AG04450 (cell line): ENCODE data around the gene ADH4. TPM values are rescaled to one million over a fixed set of nuclear protein-coding genes. Genes with fewer than 3 reads are reported as not detected.

Experiments
- CTCF ChIA-PET: fragments of 300-600, 350-600 bp; formaldehyde crosslinking; extraction: SDS; loops from one replicate; lab custom pipeline; 2022; ENCODE audit warnings: antibody characterized with exemption, inconsistent platforms; lab: Charles Lee
- POLR2A ChIA-PET: fragments of 350-600 bp; formaldehyde crosslinking; extraction: SDS; loops from one replicate; lab custom pipeline; 2021; ENCODE audit warnings: antibody characterized with exemption, inconsistent platforms; lab: Yijun Ruan, JAX
- DNase-seq: peaks from one replicate; pipeline ENCODE4 v3.0.0-alpha.2; 2011; ENCODE audit warnings: low read depth, low spot score
- H3K27ac ChIP-seq: one replicate; pipeline ENCODE4 v1.5.1; 2012; ENCODE audit warnings: low read depth, low read length, control low read depth
- H3K27me3 ChIP-seq: one replicate; pipeline ENCODE4 v1.6.0; 2012; ENCODE audit warnings: low read length; ENCODE audit not compliant: control insufficient read depth, insufficient read depth
- H3K4me3 ChIP-seq: 2 replicates; pipeline ENCODE4 v1.5.1; 2011; ENCODE audit warnings: mild to moderate bottlenecking, low read depth, low read length, control low read depth
- H3K9me3 ChIP-seq: 2 replicates; pipeline ENCODE4 v1.5.1; 2012; ENCODE audit warnings: low read length; ENCODE audit not compliant: control insufficient read depth, insufficient read depth
- CTCF ChIP-seq: IDR thresholded peaks from 2 replicates; pipeline ENCODE4 v1.5.1; 2011; ENCODE audit warnings: low read depth, low read length, control low read depth, inconsistent platforms
- polyA plus RNA-seq: library from polyadenylated mRNA; depleted of rRNA; stranded (reverse); fragments of >200 nt; gene quantifications from 2 replicates; pipeline ENCODE4 v1.2.3, GENCODE V29; 2011

The ADH4 gene
- polyA plus RNA-seq, 1 experiment, result not detected

- Histone ChIP-seq H3K9me3 (no peaks in the 10 kb centered on the region), H3K27me3 (no peaks in the 10 kb centered on the region), H3K27ac (no peak overlapping the region), H3K4me3 (no peak overlapping the region)
- no peak for DNase-seq
- no peak for TF ChIP-seq CTCF
- CTCF ChIA-PET, result interaction anchor here (0.7 to 1.1 kb wide), 3 partner anchors 23 to 481 kb away, joined by 3 read pairs; no protein-coding TSS in a partner anchor
- POLR2A ChIA-PET, result interaction anchor here (1.3 to 1.7 kb wide), 3 partner anchors 9 to 325 kb away, joined by 3 to 6 read pairs (median 5); partner anchors contain the start of gene ADH5
Observed at GRCh38 chr4:99078931-99079624, 65.0 kb downstream of the ADH4 start.

DNA sequence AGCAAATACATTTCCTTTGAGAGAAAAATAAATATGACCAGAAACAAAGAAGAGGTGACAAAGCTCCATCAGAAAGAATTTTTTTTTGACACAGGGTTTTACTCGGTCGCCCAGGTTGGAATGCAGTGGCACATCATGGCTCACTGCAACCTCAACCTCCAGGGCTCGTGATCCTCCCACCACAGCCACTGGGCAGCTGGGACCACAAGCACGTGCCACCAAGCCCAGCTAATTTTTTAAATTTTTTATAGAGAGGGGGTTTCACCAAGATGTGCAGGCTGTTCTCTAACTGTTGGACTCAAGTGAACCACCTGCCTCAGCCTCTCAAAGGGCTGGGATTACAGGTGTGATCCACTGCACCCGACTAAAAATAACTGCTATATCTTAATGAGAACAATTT lies 65.8 kb downstream of the ADH4 start:
- no peak overlapping the region for H3K27ac ChIP-seq
- no peak for DNase-seq
- no peak for TF ChIP-seq CTCF
- POLR2A ChIA-PET, result interaction anchor here (1.3 to 1.7 kb wide), 2 partner anchors 9 to 326 kb away, joined by 3 to 6 read pairs; no protein-coding TSS in a partner anchor
- no peaks in the 10 kb centered on the region for H3K27me3 ChIP-seq
- CTCF ChIA-PET, result interaction anchor here (0.5 kb wide), 1 partner anchor 151 kb away, joined by 4 read pairs; no protein-coding TSS in a partner anchor
- H3K4me3 ChIP-seq, result no peak overlapping the region
- H3K9me3 ChIP-seq, result no peaks in the 10 kb centered on the region

- no peak for DNase-seq
- POLR2A ChIA-PET, result no interaction called here
Observed at GRCh38 chr4:99077177-99077576, 66.9 kb downstream of the ADH4 start.

DNA sequence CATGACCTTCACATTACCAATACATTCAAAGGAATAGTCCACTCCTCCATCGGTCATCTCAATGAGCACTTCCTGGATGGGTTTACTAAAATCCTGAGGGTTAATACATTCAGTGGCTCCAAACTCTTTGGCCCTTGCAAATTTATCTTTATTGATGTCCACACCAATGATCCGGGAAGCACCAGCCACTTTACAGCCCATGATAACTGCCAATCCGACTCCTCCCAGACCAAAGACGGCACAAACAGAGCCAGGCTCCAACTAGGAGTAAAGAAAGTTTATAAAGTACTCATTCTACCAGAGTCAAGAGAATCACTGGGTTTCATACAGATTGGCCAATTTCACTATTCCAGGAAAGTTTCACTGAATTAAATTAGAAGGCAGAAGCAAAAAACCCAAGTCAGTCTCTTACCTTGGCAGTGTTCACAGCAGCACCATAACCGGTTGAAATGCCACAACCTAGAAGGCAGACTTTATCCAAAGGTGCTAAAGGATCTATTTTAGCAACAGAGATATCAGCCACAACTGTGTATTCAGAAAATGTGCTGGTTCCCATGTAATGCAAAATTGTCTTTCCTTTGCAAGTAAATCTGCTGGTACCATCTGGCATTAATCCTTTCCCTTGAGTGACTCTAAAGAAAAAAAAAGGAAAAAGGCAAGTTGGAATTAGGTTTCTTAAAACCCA lies 67.7 kb downstream of the ADH4 start:
- no peaks in the 10 kb centered on the region for H3K27me3 ChIP-seq
- no peak overlapping the region for H3K27ac ChIP-seq
- POLR2A ChIA-PET, result no interaction called here
- no peak for TF ChIP-seq CTCF
- no peak for DNase-seq
- no peaks in the 10 kb centered on the region for H3K9me3 ChIP-seq
- CTCF ChIA-PET, result interaction anchor here (1.2 kb wide), 1 partner anchor 386 kb away, joined by 4 read pairs; no protein-coding TSS in a partner anchor
- H3K4me3 ChIP-seq, result no peak overlapping the region

More at GRCh38 chr4:99077177-99077576, 66.9 kb downstream of the ADH4 start:
- no peaks in the 10 kb centered on the region for H3K9me3 ChIP-seq
- H3K27ac ChIP-seq, result no peak overlapping the region
- no peak overlapping the region for H3K4me3 ChIP-seq
- no peak for TF ChIP-seq CTCF
- CTCF ChIA-PET, result no interaction called here
- H3K27me3 ChIP-seq, result no peaks in the 10 kb centered on the region

DNA sequence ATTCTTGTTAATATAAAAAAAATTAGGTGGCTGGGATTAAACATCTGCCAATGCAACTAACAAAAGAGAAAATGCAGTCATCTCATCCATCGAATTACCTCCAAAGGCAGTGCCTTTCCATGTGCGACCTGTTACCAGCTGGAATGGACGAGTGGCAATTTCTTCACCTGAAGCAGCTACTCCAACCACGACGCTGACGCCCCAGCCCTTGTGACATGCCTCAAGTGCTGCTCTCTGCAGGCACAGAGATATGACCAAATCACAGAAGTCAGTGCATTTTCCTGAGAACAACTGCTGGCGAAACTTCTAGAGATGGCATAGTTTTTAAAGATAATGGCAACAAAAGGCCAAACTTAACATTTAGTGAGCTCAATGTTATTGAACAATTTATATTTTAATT lies 69.3 kb downstream of the ADH4 start:
- H3K27me3 ChIP-seq, result no peaks in the 10 kb centered on the region
- H3K27ac ChIP-seq, result no peak overlapping the region
- DNase-seq, result no peak
- H3K4me3 ChIP-seq, result no peak overlapping the region
- TF ChIP-seq CTCF, result no peak
- ChIA-PET CTCF (interaction anchor here (0.5 to 2.7 kb wide), 3 partner anchors 80 to 388 kb away, joined by 5 to 9 read pairs (median 5); no protein-coding TSS in a partner anchor), POLR2A (interaction anchor here (0.7 kb wide), 1 partner anchor 9 kb away, joined by 3 read pairs; no protein-coding TSS in a partner anchor)
- H3K9me3 ChIP-seq, result no peaks in the 10 kb centered on the region
